Measurements from ENCODE around the gene GMNC.

GMNC gene

DNA sequence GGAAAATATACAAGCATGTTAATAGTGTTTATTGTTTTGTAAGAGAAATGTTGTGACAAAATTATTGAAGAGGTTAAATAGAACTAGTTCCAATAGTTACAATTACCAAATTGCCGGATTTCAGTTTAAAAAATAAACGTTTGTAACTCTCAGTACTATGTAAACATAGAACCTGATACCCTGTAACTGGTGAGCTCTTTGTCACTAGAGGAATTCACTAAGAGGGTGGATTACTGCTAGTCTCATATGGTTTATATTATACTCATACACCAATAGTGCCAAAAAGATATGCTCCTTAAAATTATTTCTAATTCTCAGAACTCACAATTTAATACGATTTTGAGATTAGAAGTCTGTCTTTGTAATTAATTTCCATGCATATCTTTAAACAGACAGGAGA lies 7.6 kb upstream of the GMNC start:
- no peak for DNase-seq
- no peak overlapping the region for H3K27ac ChIP-seq
- in situ Hi-C loops (cut with HindIII; ENCODE audit: low pct_ligation_motif_present, low sequenced_read_pairs) = no loop called here
- H3K27me3 ChIP-seq (replicated peaks) = no peaks in the 10 kb centered on the region
- TF ChIP-seq, protein P1, sequence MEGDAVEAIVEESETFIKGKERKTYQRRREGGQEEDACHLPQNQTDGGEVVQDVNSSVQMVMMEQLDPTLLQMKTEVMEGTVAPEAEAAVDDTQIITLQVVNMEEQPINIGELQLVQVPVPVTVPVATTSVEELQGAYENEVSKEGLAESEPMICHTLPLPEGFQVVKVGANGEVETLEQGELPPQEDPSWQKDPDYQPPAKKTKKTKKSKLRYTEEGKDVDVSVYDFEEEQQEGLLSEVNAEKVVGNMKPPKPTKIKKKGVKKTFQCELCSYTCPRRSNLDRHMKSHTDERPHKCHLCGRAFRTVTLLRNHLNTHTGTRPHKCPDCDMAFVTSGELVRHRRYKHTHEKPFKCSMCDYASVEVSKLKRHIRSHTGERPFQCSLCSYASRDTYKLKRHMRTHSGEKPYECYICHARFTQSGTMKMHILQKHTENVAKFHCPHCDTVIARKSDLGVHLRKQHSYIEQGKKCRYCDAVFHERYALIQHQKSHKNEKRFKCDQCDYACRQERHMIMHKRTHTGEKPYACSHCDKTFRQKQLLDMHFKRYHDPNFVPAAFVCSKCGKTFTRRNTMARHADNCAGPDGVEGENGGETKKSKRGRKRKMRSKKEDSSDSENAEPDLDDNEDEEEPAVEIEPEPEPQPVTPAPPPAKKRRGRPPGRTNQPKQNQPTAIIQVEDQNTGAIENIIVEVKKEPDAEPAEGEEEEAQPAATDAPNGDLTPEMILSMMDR (IDR thresholded peaks at IDR 0.05; ENCODE audit: low read depth, low read length, missing control alignments) = no peak
- H3K4me3 ChIP-seq (ENCODE audit: low read depth, low read length) = no peak overlapping the region
- H3K36me3 ChIP-seq (replicated peaks) = no peaks in the 10 kb centered on the region

- DNase-seq = no peak
- Histone ChIP-seq H3K4me3 (ENCODE audit: low read depth, low read length) (no peak overlapping the region), H3K27me3 (replicated peaks) (no peaks in the 10 kb centered on the region), H3K27ac (no peak overlapping the region), H3K36me3 (replicated peaks) (no peaks in the 10 kb centered on the region)
- in situ Hi-C loops (cut with HindIII; ENCODE audit: low pct_ligation_motif_present, low sequenced_read_pairs) = no loop called here
- TF ChIP-seq, protein P1 (IDR thresholded peaks at IDR 0.05; ENCODE audit: low read depth, low read length, missing control alignments) = no peak
Measured at GRCh38 chr3:190867071-190867470, 4.6 kb upstream of the GMNC start.

DNA sequence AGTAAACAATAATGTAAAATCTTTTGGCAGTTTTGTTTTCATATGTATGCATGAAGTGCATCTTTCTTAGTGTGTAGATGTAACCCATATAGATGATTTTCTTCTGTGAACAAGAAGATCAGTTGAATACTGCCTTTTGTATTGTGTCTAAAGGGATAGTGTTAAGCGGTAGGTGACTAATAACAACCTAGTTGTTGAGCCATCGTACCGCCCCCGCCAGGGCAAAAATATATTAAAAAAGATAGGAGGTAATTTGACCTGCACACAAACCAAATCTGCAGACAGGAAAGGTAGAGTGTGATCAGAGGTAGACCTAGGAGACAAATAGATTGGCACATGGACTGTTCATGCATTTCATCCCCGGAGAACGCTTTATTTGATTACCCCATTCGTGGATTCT lies 3.3 kb upstream of the GMNC start:
- no peak for DNase-seq
- Histone ChIP-seq H3K27ac (no peak overlapping the region), H3K4me3 (ENCODE audit: low read depth, low read length) (no peak overlapping the region), H3K36me3 (replicated peaks) (no peaks in the 10 kb centered on the region), H3K27me3 (replicated peaks) (no peaks in the 10 kb centered on the region)
- TF ChIP-seq, protein P1 (IDR thresholded peaks at IDR 0.05; ENCODE audit: low read depth, low read length, missing control alignments) = peak; percentile 22
- in situ Hi-C loops (cut with HindIII; ENCODE audit: low pct_ligation_motif_present, low sequenced_read_pairs) = no loop called here

GRCh38 chr3:190865419-190865818 lies 2.9 kb upstream of the GMNC start:
- no peaks in the 10 kb centered on the region for H3K27me3 ChIP-seq (replicated peaks)
- no peaks in the 10 kb centered on the region for H3K36me3 ChIP-seq (replicated peaks)
- no peak overlapping the region for H3K4me3 ChIP-seq (ENCODE audit: low read depth, low read length)
- DNase-seq = no peak
- in situ Hi-C loops (cut with HindIII; ENCODE audit: low pct_ligation_motif_present, low sequenced_read_pairs) = no loop called here
- TF ChIP-seq, protein P1 (IDR thresholded peaks at IDR 0.05; ENCODE audit: low read depth, low read length, missing control alignments) = no peak
- no peak overlapping the region for H3K27ac ChIP-seq

GRCh38 chr3:190864002-190864401 lies 1.5 kb upstream of the GMNC start:
- no peak overlapping the region for H3K4me3 ChIP-seq (ENCODE audit: low read depth, low read length)
- no peak for DNase-seq
- H3K27me3 ChIP-seq (replicated peaks) = no peaks in the 10 kb centered on the region
- no peaks in the 10 kb centered on the region for H3K36me3 ChIP-seq (replicated peaks)
- in situ Hi-C loops (cut with HindIII; ENCODE audit: low pct_ligation_motif_present, low sequenced_read_pairs) = no loop called here
- TF ChIP-seq, protein P1 (IDR thresholded peaks at IDR 0.05; ENCODE audit: low read depth, low read length, missing control alignments) = no peak
- H3K27ac ChIP-seq = no peak overlapping the region

- DNase-seq = no peak
- in situ Hi-C loops (cut with HindIII; ENCODE audit: low pct_ligation_motif_present, low sequenced_read_pairs) = no loop called here
- Histone ChIP-seq H3K27ac (no peak overlapping the region), H3K4me3 (ENCODE audit: low read depth, low read length) (peak overlapping the region; percentile 66), H3K36me3 (replicated peaks) (no peaks in the 10 kb centered on the region), H3K27me3 (replicated peaks) (no peaks in the 10 kb centered on the region)
- TF ChIP-seq, protein P1 (IDR thresholded peaks at IDR 0.05; ENCODE audit: low read depth, low read length, missing control alignments) = no peak
Measured at GRCh38 chr3:190863119-190863465, 598 bp upstream of the GMNC start.
